Activated naive CD8-positive, alpha-beta T cell treated with anti-CD3 and anti-CD28 coated beads, Interleukin-2, amount 50 U/mL, for 16 hours (primary cell): ENCODE results near the gene NLRC3.

ENCODE experiments used
- DNase-seq: peaks from one replicate; pipeline ENCODE4 v3.0.0-alpha.2; 2020; ENCODE audit warnings: low read depth, low spot score

The NLRC3 gene

GRCh38 chr16:3580251-3580651 lies 3.0 kb upstream of the NLRC3 start:
- DNase-seq: no peak

- DNase-seq: no peak
These were observed 2.6 kb upstream of the NLRC3 start for GRCh38 chr16:3579776-3580175.

GRCh38 chr16:3578610-3579551 lies 1.7 kb upstream of the NLRC3 start:
- DNase-seq: no peak

GRCh38 chr16:3578121-3578520 lies 918 bp upstream of the NLRC3 start:
- DNase-seq: no peak

- DNase-seq: no peak
These were observed 992 bp downstream of the NLRC3 start for GRCh38 chr16:3576211-3576610.

- no peak for DNase-seq
These were observed 1.7 kb downstream of the NLRC3 start for GRCh38 chr16:3575491-3575890.

- DNase-seq: no peak
These were observed 3.0 kb downstream of the NLRC3 start for GRCh38 chr16:3574195-3574594.

- no peak for DNase-seq
These were observed 3.9 kb downstream of the NLRC3 start for GRCh38 chr16:3573146-3573815.

GRCh38 chr16:3570420-3571062 lies 6.7 kb downstream of the NLRC3 start:
- DNase-seq: no peak

- no peak for DNase-seq
These were observed 7.4 kb downstream of the NLRC3 start for GRCh38 chr16:3569851-3570250.

GRCh38 chr16:3566990-3567389 lies 10.2 kb downstream of the NLRC3 start:
- DNase-seq: no peak

- DNase-seq: no peak
These were observed 12.4 kb downstream of the NLRC3 start for GRCh38 chr16:3564889-3565141.

- DNase-seq: no peak
These were observed 12.9 kb downstream of the NLRC3 start for GRCh38 chr16:3564130-3564888.

- no peak for DNase-seq
These were observed 14.2 kb downstream of the NLRC3 start for GRCh38 chr16:3562914-3563480.

- DNase-seq: no peak
These were observed 15.6 kb downstream of the NLRC3 start for GRCh38 chr16:3561626-3562025.

GRCh38 chr16:3554351-3554928 lies 22.8 kb downstream of the NLRC3 start:
- no peak for DNase-seq

GRCh38 chr16:3553138-3553923 lies 23.9 kb downstream of the NLRC3 start:
- no peak for DNase-seq

GRCh38 chr16:3550851-3551847 lies 26.1 kb downstream of the NLRC3 start:
- DNase-seq: no peak

GRCh38 chr16:3549906-3550305 lies 27.3 kb downstream of the NLRC3 start:
- DNase-seq: no peak
